GM15510 (cell line): ENCODE data around the gene SMIM27.

Experiments
- POLR2A ChIP-seq: IDR thresholded peaks from 3 replicates; pipeline ENCODE4 v1.6.1; 2011; ENCODE audit warnings: borderline replicate concordance; ENCODE audit not compliant: insufficient read length; ENCODE audit errors: extremely low read depth

Gene SMIM27

GRCh38 chr9:32552172-32552872 lies at the start of gene SMIM27, which contains the start of gene TOPORS:
Gene SMIM27 (plus strand): TSS chr9:32552327. CDS start chr9:32552435, 108 bp downstream.
Gene TOPORS (minus strand): TSS chr9:32552586. CDS start chr9:32552436, 150 bp downstream.
- peak; percentile 83 for TF ChIP-seq POLR2A

GRCh38 chr9:32502464-32502863 lies 49.7 kb upstream of the SMIM27 start:
- no peak for TF ChIP-seq POLR2A

GRCh38 chr9:32503008-32503407 lies 49.1 kb upstream of the SMIM27 start:
- no peak for TF ChIP-seq POLR2A

GRCh38 chr9:32508728-32509127 lies 43.4 kb upstream of the SMIM27 start:
- no peak for TF ChIP-seq POLR2A

- no peak for TF ChIP-seq POLR2A
These were observed 35.9 kb upstream of the SMIM27 start for GRCh38 chr9:32516241-32516640.

- no peak for TF ChIP-seq POLR2A
These were observed 33.9 kb upstream of the SMIM27 start for GRCh38 chr9:32518276-32518675.

GRCh38 chr9:32523910-32524309 lies 28.2 kb upstream of the SMIM27 start:
- no peak for TF ChIP-seq POLR2A

- TF ChIP-seq POLR2A: no peak
These were observed 27.0 kb upstream of the SMIM27 start for GRCh38 chr9:32524892-32525708.

- no peak for TF ChIP-seq POLR2A
These were observed 26.5 kb upstream of the SMIM27 start for GRCh38 chr9:32525709-32526030.

- peak; percentile 57 for TF ChIP-seq POLR2A
These were observed 26.0 kb upstream of the SMIM27 start, which contains the start of gene RIGI for GRCh38 chr9:32526041-32526706. Gene RIGI (minus strand): TSS chr9:32526196. CDS start chr9:32526166, 30 bp downstream.

- no peak for TF ChIP-seq POLR2A
These were observed 25.4 kb upstream of the SMIM27 start for GRCh38 chr9:32526707-32527048.

- TF ChIP-seq POLR2A: no peak
These were observed 18.8 kb upstream of the SMIM27 start for GRCh38 chr9:32533336-32533735.

GRCh38 chr9:32533816-32534215 lies 18.3 kb upstream of the SMIM27 start:
- TF ChIP-seq POLR2A: no peak

- no peak for TF ChIP-seq POLR2A
These were observed 9.1 kb upstream of the SMIM27 start for GRCh38 chr9:32543047-32543446.

GRCh38 chr9:32545884-32546283 lies 6.2 kb upstream of the SMIM27 start:
- TF ChIP-seq POLR2A: no peak
